ENCODE results near the gene XAGE1A.
"Not testable (repeated sequence)": the region's sequence is repeated elsewhere in the genome, so short reads cannot be mapped to it uniquely, and the experiment has no call there.

Gene XAGE1A, protein sequence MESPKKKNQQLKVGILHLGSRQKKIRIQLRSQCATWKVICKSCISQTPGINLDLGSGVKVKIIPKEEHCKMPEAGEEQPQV

GRCh38 chrX:52495545-52496418 lies at the start of gene XAGE1A:
Gene XAGE1A (plus strand): TSS chrX:52495808. CDS start chrX:52497362, 1,554 bp downstream.
- not testable (repeated sequence) for DNase-seq

- not testable (repeated sequence) for DNase-seq
These were observed 43.6 kb upstream of the XAGE1A start for GRCh38 chrX:52452031-52452430.

GRCh38 chrX:52471301-52471700 lies 24.3 kb upstream of the XAGE1A start:
- DNase-seq = not testable (repeated sequence)

DNA sequence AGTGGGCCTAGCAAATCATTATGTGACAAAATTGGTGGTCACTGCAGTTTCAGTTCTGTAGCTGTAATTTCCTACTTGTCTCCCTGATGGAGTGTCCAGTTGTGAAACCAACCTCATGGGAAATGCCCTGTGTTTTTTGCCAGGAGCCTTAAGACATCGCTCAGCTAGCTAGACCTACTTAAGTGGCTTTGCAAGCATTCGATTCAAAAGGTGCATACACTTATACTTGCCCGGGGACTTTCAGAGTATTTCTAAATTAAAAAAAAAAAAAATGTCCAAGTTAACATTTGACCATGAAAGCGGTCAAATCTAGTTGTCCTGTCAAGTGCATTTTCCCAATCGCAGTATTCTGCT lies 788 bp downstream of the XAGE1A start:
- not testable (repeated sequence) for DNase-seq

- DNase-seq = not testable (repeated sequence)
These were observed 5.8 kb downstream of the XAGE1A start for GRCh38 chrX:52501362-52501761.

- DNase-seq = no peak
These were observed 8.9 kb downstream of the XAGE1A start for GRCh38 chrX:52504551-52504950.

DNA sequence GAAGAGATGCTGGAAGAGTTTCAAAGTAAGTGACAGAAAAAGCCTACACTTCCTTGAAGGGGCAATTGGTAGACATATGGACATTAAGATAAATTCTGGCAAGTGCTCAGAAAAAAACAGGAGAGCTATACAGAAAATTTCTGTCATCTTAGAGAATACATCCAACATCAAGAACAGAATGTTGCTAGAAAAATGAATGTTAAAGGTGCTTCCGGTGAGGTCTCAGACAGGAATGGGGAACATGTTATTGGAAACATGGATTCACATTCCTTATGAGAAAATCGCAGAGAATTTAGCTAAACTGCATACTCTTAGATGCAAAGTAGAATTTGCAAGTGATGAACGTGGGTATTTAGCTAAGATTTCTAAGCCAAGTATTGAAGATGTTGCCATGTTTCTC lies 11.7 kb downstream of the XAGE1A start:
- DNase-seq = no peak

GRCh38 chrX:52509916-52510315 lies 14.3 kb downstream of the XAGE1A start:
- no peak for DNase-seq

GRCh38 chrX:52511126-52511525 lies 15.5 kb downstream of the XAGE1A start:
- not testable (repeated sequence) for DNase-seq

DNA sequence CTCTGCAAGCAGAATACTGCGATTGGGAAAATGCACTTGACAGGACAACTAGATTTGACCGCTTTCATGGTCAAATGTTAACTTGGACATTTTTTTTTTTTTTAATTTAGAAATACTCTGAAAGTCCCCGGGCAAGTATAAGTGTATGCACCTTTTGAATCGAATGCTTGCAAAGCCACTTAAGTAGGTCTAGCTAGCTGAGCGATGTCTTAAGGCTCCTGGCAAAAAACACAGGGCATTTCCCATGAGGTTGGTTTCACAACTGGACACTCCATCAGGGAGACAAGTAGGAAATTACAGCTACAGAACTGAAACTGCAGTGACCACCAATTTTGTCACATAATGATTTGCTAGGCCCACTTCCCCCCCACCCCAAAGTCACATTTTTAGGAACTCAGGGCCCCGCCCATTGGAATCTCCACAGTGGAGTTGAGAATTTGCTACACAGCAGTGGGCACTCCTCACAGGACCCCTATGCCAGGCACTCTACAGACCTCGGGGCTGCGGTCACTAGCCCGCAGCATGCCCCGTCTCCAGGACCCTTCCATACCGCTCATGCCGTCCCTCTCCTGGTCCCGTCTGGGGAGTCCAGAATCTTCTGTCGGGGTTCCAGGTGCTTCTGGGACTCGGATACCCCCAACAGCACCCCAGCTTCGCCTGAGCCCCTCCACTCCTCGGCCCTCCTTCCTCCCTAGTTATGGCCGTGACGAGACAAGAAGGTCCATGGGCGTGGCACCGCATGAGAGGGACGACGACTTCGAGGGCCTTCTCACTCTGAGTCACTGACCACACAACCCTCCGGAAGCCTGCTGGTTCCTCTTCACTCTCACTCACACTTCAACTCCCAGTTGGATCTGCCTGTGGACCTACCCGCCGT lies 20.7 kb downstream of the XAGE1A start:
- DNase-seq = not testable (repeated sequence)

DNA sequence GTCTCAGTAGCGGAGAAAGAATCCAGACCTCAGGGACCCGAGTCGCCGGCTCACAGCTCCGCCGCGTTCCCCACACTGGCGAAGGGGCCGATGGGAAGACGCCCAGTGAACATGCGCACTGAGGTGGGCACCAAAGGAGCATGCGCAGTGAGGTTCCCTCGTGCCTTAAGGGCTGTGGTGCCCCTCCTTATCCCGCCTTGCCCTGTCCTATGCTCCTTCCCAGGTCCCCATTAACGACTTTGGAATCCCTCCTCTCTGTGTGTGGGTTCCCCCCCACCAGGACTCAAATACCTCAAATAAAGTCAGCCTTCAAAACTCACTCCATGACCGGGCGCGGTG lies 21.3 kb downstream of the XAGE1A start, which contains the start of gene XAGE1B:
TSS of gene XAGE1B (minus strand) at position 77 of the 339 bp plus-strand sequence. CDS start 1,536 bp downstream, outside the sequence.
- not testable (repeated sequence) for DNase-seq

- not testable (repeated sequence) for DNase-seq
These were observed 45.4 kb downstream of the XAGE1A start for GRCh38 chrX:52541051-52541450.

DNA sequence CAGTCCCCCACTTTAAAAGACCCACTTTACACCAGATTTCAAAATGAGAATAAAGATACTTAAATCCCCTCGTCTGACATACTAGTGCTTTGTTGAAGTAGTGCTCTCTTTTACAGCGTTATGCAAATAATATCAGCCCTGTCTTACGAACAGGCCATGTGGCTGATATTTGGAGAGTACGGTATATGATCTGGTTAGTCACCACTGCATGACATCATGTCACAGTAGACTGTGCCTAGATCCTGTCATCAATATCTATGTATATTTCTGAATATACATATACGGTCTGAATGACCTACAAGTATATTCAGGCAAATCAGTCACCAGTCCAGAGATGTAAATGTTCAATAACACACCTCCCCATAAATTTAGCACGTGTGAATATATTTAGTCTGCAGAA lies 46.7 kb downstream of the XAGE1A start:
- DNase-seq = no peak

DNA sequence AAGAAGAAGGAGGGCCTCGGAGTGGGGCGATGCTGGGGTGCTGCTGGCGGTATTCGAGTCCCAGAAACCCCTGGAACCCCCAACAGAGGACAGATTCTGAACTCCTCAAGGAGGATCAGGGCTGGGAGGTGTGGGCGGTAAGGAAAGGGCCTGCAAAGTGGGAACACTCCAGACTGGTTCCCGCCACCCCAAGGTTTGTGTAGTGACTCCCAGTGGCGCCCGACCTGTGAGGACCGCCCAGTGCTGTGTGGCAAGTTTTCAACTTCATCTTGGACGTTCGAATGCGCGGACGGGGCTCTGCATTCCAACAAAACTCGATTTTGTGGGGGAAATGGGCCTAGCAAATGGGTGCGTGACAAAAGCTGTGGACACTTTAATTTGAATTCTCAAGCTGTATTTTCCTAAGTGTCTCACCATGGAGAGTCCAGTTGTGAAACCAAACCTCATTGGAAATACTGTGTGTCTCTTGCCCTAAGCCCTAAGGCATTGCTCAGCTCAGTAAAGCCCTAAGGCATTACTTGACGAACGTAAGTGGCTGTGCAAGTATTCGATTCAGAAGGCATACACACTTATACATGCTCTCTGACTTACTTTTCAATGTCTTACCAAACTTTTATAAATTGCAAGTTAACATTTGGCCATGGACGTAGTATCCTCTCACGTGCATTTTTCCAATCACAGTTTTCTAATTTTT lies 48.7 kb downstream of the XAGE1A start:
- no peak for DNase-seq

- not testable (repeated sequence) for DNase-seq
These were observed 53.2 kb downstream of the XAGE1A start for GRCh38 chrX:52548769-52549168.
